Measurements from ENCODE around the gene MYPOP.

DNA sequence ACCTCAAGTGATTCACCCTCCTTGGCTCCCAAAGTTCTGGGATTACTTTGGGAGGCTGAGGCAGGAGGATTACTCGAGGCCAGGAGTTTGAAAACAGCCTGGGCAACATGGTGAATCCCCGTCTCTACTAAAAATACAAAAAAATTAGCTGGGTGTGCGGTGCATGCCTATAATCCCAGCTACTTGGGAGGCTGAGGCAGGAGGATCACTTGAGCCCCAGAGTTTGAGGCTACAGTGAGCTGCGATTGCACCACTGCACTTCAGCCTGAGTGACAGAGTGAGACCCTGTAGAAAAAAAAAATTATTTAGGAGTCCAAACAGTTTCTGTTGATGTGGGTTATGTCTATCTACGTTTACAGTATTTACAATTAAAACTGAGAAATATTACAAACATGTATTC is 31.6 kb downstream of the MYPOP start:
- TF ChIP-seq EZH2 (IDR thresholded peaks at IDR 0.05; ENCODE audit: low read depth) (no peak), CTCF (conservative IDR thresholded peaks at IDR 0.05) (no peak)
